Suprapubic skin (tissue), 4 donors: Measurements from ENCODE around the gene JPH2.

Experiments
- CTCF ChIP-seq, 2 donors: fragments of 200-600 bp in 1 of 2; fragments of 450-650 bp in 1 of 2; sonication (generic) in 1 of 2; IDR thresholded peaks; one replicate each; pipeline ENCODE4 v1.5.1; 2016 to 2019; ENCODE audit warnings: antibody characterized with exemption in 2 of 2, mild to moderate bottlenecking in 1 of 2, moderate library complexity in 1 of 2
- POLR2A ChIP-seq, 2 donors: fragments of 450-650 bp; IDR thresholded peaks; one replicate each; pipeline ENCODE4 v1.6.1; 2017; ENCODE audit warnings: antibody characterized with exemption in 2 of 2, mild to moderate bottlenecking in 2 of 2, moderate library complexity in 2 of 2
- POLR2AphosphoS5 ChIP-seq, 3 donors: sonication (generic); formaldehyde crosslinking; IDR thresholded peaks; one replicate each; pipeline ENCODE4 v1.6.1; 2017; ENCODE audit warnings: antibody characterized with exemption in 3 of 3

- no peak for TF ChIP-seq POLR2AphosphoS5 (IDR thresholded peaks at IDR 0.05)
- no peak for TF ChIP-seq CTCF (IDR thresholded peaks at IDR 0.05)
- TF ChIP-seq POLR2A (IDR thresholded peaks at IDR 0.05), result no peak
Measured at GRCh38 chr20:44093249-44093582, 93.8 kb downstream of the JPH2 start.
